Retina (tissue), 1 donor: ENCODE results near the gene KIF18A.

Source experiments
- DNase-seq: peaks from one replicate; pipeline ENCODE4 v3.0.0-alpha.2; 2016

Gene KIF18A

GRCh38 chr11:28040384-28040783 lies 67.6 kb downstream of the KIF18A start:
- DNase-seq, result no peak

GRCh38 chr11:28038775-28039174 lies 69.2 kb downstream of the KIF18A start:
- DNase-seq, result no peak

GRCh38 chr11:28026634-28027290 lies 81.2 kb downstream of the KIF18A start:
- DNase-seq, result no peak

- DNase-seq, result no peak
Measured at GRCh38 chr11:28017816-28018215, 90.1 kb downstream of the KIF18A start.

GRCh38 chr11:28011813-28012212 lies 96.1 kb downstream of the KIF18A start:
- no peak for DNase-seq

- DNase-seq, result no peak
Measured at GRCh38 chr11:28009996-28010395, 98.0 kb downstream of the KIF18A start.

- no peak for DNase-seq
Measured at GRCh38 chr11:28009388-28009787, 98.6 kb downstream of the KIF18A start.

GRCh38 chr11:28003615-28004014 lies 104.3 kb downstream of the KIF18A start:
- no peak for DNase-seq

GRCh38 chr11:27998552-27998951 lies 109.4 kb downstream of the KIF18A start:
- no peak for DNase-seq

GRCh38 chr11:27997344-27997743 lies 110.6 kb downstream of the KIF18A start:
- DNase-seq, result no peak

- DNase-seq, result no peak
Measured at GRCh38 chr11:27996066-27996465, 111.9 kb downstream of the KIF18A start.

- DNase-seq, result no peak
Measured at GRCh38 chr11:27995083-27995482, 112.9 kb downstream of the KIF18A start.

- DNase-seq, result no peak
Measured at GRCh38 chr11:27991736-27992135, 116.2 kb downstream of the KIF18A start.

- no peak for DNase-seq
Measured at GRCh38 chr11:27977527-27977926, 130.4 kb downstream of the KIF18A start.

- DNase-seq, result no peak
Measured at GRCh38 chr11:27977031-27977430, 130.9 kb downstream of the KIF18A start.

GRCh38 chr11:27976262-27976661 lies 131.7 kb downstream of the KIF18A start:
- DNase-seq, result no peak

- no peak for DNase-seq
Measured at GRCh38 chr11:27973851-27974536, 134.0 kb downstream of the KIF18A start.

- no peak for DNase-seq
Measured at GRCh38 chr11:27972522-27973170, 135.3 kb downstream of the KIF18A start.

GRCh38 chr11:27971171-27971570 lies 136.8 kb downstream of the KIF18A start:
- no peak for DNase-seq
